Gastrocnemius medialis (tissue), 4 donors: ENCODE data around the gene PLEKHG4.

ENCODE experiments used
- POLR2A ChIP-seq, 2 donors: fragments of 450-650 bp; IDR thresholded peaks; one replicate each; pipeline ENCODE4 v1.6.1; 2017; ENCODE audit warnings: antibody characterized with exemption in 2 of 2, mild to moderate bottlenecking in 2 of 2, moderate library complexity in 2 of 2
- TF ChIP-seq, protein P1 (sequence below), 5 experiments: fragments of 450-650 bp in 3 of 5; fragments of 200-600 bp in 2 of 5; sonication (generic) in 2 of 5; IDR thresholded peaks in 4 of 5; conservative IDR thresholded peaks in 1 of 5; 1 replicate in 4 of 5; 2 replicates in 1 of 5; pipeline ENCODE4 v1.5.1; 2016 to 2019; ENCODE audit warnings: antibody characterized with exemption in 5 of 5, mild to moderate bottlenecking in 3 of 5, moderate library complexity in 3 of 5

DNA sequence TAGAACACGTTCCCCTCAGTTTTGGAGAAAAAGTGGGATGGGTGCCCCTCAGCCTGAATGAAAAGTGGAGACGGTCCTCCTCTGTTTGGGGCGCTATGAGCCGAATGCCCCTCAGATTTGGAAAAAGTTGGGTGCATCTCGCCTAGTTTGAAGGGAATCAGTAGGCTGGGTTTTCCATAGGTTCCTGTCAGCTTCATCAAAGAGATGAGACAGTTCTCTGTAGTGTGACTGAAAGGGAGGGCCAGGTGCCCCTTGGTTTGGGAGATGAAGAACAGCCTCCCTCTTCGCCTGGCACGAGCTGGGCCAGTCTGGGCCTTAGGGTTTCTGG, 31.3 kb upstream of the PLEKHG4 start:
- no peak for TF ChIP-seq POLR2A (IDR thresholded peaks at IDR 0.05)
- TF ChIP-seq, protein P1, sequence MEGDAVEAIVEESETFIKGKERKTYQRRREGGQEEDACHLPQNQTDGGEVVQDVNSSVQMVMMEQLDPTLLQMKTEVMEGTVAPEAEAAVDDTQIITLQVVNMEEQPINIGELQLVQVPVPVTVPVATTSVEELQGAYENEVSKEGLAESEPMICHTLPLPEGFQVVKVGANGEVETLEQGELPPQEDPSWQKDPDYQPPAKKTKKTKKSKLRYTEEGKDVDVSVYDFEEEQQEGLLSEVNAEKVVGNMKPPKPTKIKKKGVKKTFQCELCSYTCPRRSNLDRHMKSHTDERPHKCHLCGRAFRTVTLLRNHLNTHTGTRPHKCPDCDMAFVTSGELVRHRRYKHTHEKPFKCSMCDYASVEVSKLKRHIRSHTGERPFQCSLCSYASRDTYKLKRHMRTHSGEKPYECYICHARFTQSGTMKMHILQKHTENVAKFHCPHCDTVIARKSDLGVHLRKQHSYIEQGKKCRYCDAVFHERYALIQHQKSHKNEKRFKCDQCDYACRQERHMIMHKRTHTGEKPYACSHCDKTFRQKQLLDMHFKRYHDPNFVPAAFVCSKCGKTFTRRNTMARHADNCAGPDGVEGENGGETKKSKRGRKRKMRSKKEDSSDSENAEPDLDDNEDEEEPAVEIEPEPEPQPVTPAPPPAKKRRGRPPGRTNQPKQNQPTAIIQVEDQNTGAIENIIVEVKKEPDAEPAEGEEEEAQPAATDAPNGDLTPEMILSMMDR (IDR thresholded peaks at IDR 0.05 in 4 of 5, conservative IDR thresholded peaks at IDR 0.05 in 1 of 5), result no peak
